Psoas muscle (tissue), 8 donors: ENCODE data around the gene LPAR3. TPM values are rescaled to one million over a fixed set of nuclear protein-coding genes. Genes with fewer than 3 reads are reported as not detected.

ENCODE experiments used
- ATAC-seq, 4 donors: fragments of 200-7000 bp; cut with Tn5 transposase; one replicate each; pipeline ENCODE4 v1.9.1; 2020; ENCODE audit warnings: moderate library complexity in 3 of 4, mild to moderate bottlenecking in 2 of 4
- DNase-seq, 2 donors: peaks; one replicate each; pipeline ENCODE4 v3.0.0-alpha.2; 2020
- H3K27ac ChIP-seq: fragments of 200-600 bp; one replicate; pipeline ENCODE4 v1.8.0; 2022
- H3K27me3 ChIP-seq, 3 donors: fragments of 200-600 bp in 1 of 3; one replicate each; pipeline versions ENCODE4 v1.6.1 to v1.8.0; 2013 to 2022; ENCODE audit warnings: low read length in 2 of 3, mild to moderate bottlenecking in 2 of 3, moderate library complexity in 1 of 3; ENCODE audit not compliant: insufficient read depth in 3 of 3
- H3K36me3 ChIP-seq, 2 donors: fragments of 200-600 bp in 1 of 2; one replicate each; pipeline versions ENCODE4 v1.6.1 to v1.8.0; 2013 to 2022; ENCODE audit warnings: low read depth in 1 of 2, mild to moderate bottlenecking in 1 of 2, moderate library complexity in 1 of 2; ENCODE audit not compliant: insufficient read depth in 1 of 2
- H3K4me1 ChIP-seq: fragments of 200-600 bp; one replicate; pipeline ENCODE4 v1.8.0; 2022
- H3K4me3 ChIP-seq: fragments of 200-600 bp; one replicate; pipeline ENCODE4 v1.8.0; 2022; ENCODE audit warnings: mild to moderate bottlenecking
- H3K9me3 ChIP-seq: fragments of 200-600 bp; one replicate; pipeline ENCODE4 v1.8.0; 2022
- CTCF ChIP-seq: fragments of 200-600 bp; IDR thresholded peaks from one replicate; pipeline ENCODE4 v1.8.0; 2022; ENCODE audit warnings: antibody characterized with exemption
- WGBS, 3 donors: extraction: QIAGEN DNeasy Blood & Tissue Kit; methylation state at CpG; one replicate each; pipeline versions ENCODE4 v1.1.6 to v1.1.7; 2013; 5-methylcytosine and 5-hydroxymethylcytosine counted together
- intact Hi-C, 2 donors: fragments of 100-400 bp; cut with DNase I; formaldehyde crosslinking; loops; one replicate each; pipeline versions ENCODE4 v1.11.0 to v1.14.2; 2022
- polyA plus RNA-seq, 3 donors: library from polyadenylated mRNA; stranded (reverse); fragments of 200-250 nt; gene quantifications; one replicate each; pipeline ENCODE4 v1.2.3, GENCODE V29; 2013
- total RNA-seq, 4 donors: library from RNA; stranded (reverse); fragmentation: NEBNext Ultra II Directional in 2 of 4; extraction: Animal tissue kit (Norgen Biotek cat#: 25700) in 2 of 4; gene quantifications; one replicate each; pipeline versions ENCODE4 v1.2.1 to v1.2.4, GENCODE V29; 2021 to 2023
- donor health status: healthy with polysubstance abuse.
- donor health status: DM: no; HTN: no; CAD: no; lungs with moderate emphysema.
- donor health status: Bipolar disorder and iron deficiency.
- donor health status: healthy.
- donor health status: DM: yes; HTN: yes; CAD: no.
- donor health status: DM: no; HTN: no; CAD: no.
- donor health status: DM: no; HTN: no; CAD: no.
- donor health status: DM: yes; HTN: yes; CAD: no.

Gene LPAR3
- total and polyA plus RNA-seq, 7 donors: 0.01 to 0.20 (median 0.03) TPM; not detected in 4

GRCh38 chr1:84835169-84835568 lies 57.8 kb downstream of the LPAR3 start:
- intact Hi-C loops: no loop called here
- Histone ChIP-seq H3K27me3 (peaks cover 0 to 5% (median 0%) of the 10 kb centered on the region in 3 donors), H3K36me3 (no peaks in the 10 kb centered on the region), H3K4me1 (no peaks in the 10 kb centered on the region), H3K27ac (no peak overlapping the region), H3K4me3 (no peak overlapping the region), H3K9me3 (no peaks in the 10 kb centered on the region)
- 72 to 84% (median 80%) methylated on average over 7 of the region's 7 CpGs for WGBS, 3 donors
- no peak for ATAC-seq
- DNase-seq: no peak
- TF ChIP-seq CTCF: no peak

GRCh38 chr1:84834419-84835064 lies 58.5 kb downstream of the LPAR3 start:
- ATAC-seq (no peak), DNase-seq (no peak)
- no peaks in the 10 kb centered on the region for H3K27me3 ChIP-seq
- H3K36me3 ChIP-seq: no peaks in the 10 kb centered on the region
- no peak overlapping the region for H3K4me3 ChIP-seq
- intact Hi-C loops: no loop called here
- WGBS, 3 donors: 74 to 78% (median 74%) methylated on average over 1 of the region's 1 CpG
- no peaks in the 10 kb centered on the region for H3K9me3 ChIP-seq
- H3K27ac ChIP-seq: no peak overlapping the region
- no peaks in the 10 kb centered on the region for H3K4me1 ChIP-seq
- no peak for TF ChIP-seq CTCF

- Histone ChIP-seq H3K27ac (no peak overlapping the region), H3K9me3 (no peaks in the 10 kb centered on the region), H3K4me3 (no peak overlapping the region), H3K4me1 (no peaks in the 10 kb centered on the region), H3K27me3 (no peaks in the 10 kb centered on the region), H3K36me3 (no peaks in the 10 kb centered on the region)
- intact Hi-C loops: no loop called here
- no peak for DNase-seq
- 20 to 35% (median 27%) methylated on average over 4 of the region's 4 CpGs for WGBS, 3 donors
- no peak for ATAC-seq
- no peak for TF ChIP-seq CTCF
Observed at GRCh38 chr1:84833194-84833593, 59.8 kb downstream of the LPAR3 start.

DNA sequence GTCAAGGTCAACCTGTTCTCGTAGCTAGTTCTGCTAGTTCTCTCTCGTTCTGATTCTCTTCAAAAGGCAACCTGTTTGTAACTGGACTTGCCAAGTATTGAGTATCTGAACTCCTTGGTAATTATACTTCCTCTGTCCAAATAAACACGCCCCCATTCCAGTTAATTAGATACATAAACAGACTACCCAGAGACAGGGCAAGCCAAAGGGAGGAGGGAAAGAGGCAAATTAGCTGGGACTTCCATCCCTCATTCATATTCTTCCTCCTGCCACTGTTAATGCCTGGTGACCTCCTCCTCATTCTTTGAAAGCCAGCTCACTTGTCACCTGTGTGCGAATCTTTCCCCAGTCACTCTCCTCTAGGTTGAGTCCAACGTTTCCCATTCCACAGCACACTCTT lies 62.9 kb downstream of the LPAR3 start:
- Histone ChIP-seq H3K36me3 (no peaks in the 10 kb centered on the region), H3K4me3 (no peak overlapping the region), H3K27ac (no peak overlapping the region), H3K9me3 (no peaks in the 10 kb centered on the region), H3K27me3 (no peaks in the 10 kb centered on the region), H3K4me1 (no peaks in the 10 kb centered on the region)
- TF ChIP-seq CTCF: no peak
- ATAC-seq: no peak
- intact Hi-C loops: no loop called here
- WGBS, 3 donors: 75 to 80% (median 76%) methylated on average over 5 of the region's 5 CpGs
- no peak for DNase-seq

- no peaks in the 10 kb centered on the region for H3K27me3 ChIP-seq
- H3K36me3 ChIP-seq: no peaks in the 10 kb centered on the region
- no peaks in the 10 kb centered on the region for H3K9me3 ChIP-seq
- H3K4me3 ChIP-seq: no peak overlapping the region
- 67 to 71% (median 69%) methylated on average over 3 of the region's 3 CpGs for WGBS, 3 donors
- no peak overlapping the region for H3K27ac ChIP-seq
- no peak for TF ChIP-seq CTCF
- intact Hi-C loops: no loop called here
- no peak for ATAC-seq
- DNase-seq: no peak
- H3K4me1 ChIP-seq: no peaks in the 10 kb centered on the region
Observed at GRCh38 chr1:84827976-84828375, 65.0 kb downstream of the LPAR3 start.
